HG03060 (cell line): ENCODE results near the gene KREMEN2.

Source experiments
- ATAC-seq: cut with Tn5 transposase; IDR thresholded peaks from one replicate; pipeline ENCODE4 v1.9.1; 2021; ENCODE audit warnings: low read depth, moderate number of reproducible peaks; ENCODE audit not compliant: unreplicated experiment

The KREMEN2 gene

GRCh38 chr16:2976201-2976600 lies 12.1 kb downstream of the KREMEN2 start:
- ATAC-seq: no peak

DNA sequence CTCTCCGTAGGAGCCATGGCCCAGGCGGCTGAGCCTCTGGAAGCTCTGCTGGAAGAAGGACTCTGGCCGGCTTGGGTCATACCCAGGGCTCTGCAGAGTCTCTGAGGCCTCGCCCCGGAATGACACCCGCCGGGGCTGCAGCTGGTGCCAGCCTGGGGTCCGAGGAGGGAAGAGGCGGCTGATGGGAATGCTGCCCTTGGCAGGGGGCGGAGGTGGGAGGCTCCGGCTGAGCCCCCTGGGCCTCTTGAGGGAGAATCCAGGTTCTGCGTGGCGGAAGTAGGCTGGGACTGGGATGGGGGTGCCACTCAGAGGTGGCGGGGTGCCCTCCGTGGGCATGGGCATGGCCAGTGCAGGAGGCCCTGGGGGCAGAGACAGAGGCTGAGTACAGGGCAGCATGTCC lies 12.6 kb downstream of the KREMEN2 start:
- no peak for ATAC-seq

DNA sequence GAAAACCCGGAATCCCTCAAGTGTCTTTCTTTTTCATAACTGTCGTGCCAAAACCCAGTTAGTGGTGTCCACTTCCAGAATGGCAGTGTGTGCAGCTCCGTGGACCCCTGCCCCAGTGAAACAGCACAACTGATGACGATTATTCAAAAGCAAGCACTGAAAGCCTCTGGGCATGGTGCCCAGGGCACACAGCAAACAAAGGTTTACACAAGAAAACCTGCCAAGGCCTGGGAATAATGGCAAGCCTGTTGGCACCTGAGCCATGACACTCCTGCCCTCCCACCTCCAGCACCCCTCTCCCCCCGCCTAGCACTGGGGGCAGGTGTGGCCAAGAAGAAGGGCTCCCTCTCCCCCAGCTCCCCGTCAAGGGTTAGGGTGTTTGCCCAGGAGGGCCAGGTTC lies 13.4 kb downstream of the KREMEN2 start:
- no peak for ATAC-seq

GRCh38 chr16:2979669-2980226 lies 15.7 kb downstream of the KREMEN2 start:
- ATAC-seq: no peak

- no peak for ATAC-seq
These were observed 16.4 kb downstream of the KREMEN2 start, which contains the start of gene PKMYT1 for GRCh38 chr16:2980227-2981176. PKMYT1 (minus strand) TSS chr16:2980446; CDS start chr16:2979657, 789 bp downstream.

DNA sequence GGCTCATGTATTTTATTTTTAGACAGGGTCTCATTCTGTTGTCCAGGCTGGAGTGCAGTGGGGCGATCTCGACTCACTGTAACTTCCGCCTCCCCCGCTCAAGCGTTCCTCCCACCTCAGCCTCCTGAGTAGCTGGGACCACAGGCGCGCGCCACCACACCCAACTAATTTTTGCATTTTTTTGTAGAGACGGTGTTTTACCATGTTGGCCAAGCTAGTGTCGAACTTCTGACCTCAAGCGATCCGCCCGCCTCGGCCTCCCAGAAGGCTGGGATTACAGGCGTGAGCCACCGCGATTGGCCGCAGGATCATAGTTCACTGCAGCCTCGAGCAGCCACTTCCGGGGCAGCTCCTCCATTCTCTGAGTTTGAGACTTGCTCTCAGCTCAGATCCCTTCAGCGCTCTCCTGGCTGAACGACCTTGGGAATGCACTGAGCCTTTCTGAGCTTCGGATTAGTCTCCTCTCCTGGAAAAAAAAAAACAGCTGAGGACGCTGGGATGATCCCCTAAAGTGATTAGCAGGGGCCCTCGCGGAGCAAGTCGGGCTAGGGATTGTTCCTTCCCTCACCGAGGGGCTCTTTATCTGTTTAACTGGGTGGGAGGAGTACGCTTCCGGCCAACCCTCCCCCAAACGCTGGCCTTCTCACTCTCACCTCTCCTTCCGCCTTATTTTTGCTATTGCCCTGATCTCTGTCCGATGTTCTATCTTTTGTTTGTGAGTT lies 17.3 kb downstream of the KREMEN2 start:
- no peak for ATAC-seq

DNA sequence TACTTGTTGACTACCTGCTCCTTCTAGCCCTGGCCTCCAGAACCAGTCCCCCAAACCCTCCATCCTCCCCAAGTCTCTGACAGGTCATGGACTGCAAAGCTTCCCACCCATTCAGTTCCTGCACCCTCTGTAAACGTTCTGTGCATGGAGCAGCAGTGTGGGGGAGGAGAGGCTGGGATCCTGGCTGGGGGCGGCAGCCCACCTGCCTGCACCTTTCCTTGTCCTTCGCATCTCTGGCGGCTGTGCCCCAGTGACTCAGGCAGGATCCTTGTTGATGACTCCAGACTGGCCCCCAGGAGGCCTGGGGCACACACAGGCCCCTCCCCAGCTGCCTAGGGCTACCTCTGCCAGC lies 17.8 kb downstream of the KREMEN2 start:
- ATAC-seq: no peak

- no peak for ATAC-seq
These were observed 18.3 kb downstream of the KREMEN2 start for GRCh38 chr16:2982402-2982801.

- no peak for ATAC-seq
These were observed 19.6 kb downstream of the KREMEN2 start for GRCh38 chr16:2983706-2984136.

GRCh38 chr16:2985462-2985861 lies 21.4 kb downstream of the KREMEN2 start:
- ATAC-seq: no peak

GRCh38 chr16:2985893-2986355 lies 21.8 kb downstream of the KREMEN2 start:
- no peak for ATAC-seq

DNA sequence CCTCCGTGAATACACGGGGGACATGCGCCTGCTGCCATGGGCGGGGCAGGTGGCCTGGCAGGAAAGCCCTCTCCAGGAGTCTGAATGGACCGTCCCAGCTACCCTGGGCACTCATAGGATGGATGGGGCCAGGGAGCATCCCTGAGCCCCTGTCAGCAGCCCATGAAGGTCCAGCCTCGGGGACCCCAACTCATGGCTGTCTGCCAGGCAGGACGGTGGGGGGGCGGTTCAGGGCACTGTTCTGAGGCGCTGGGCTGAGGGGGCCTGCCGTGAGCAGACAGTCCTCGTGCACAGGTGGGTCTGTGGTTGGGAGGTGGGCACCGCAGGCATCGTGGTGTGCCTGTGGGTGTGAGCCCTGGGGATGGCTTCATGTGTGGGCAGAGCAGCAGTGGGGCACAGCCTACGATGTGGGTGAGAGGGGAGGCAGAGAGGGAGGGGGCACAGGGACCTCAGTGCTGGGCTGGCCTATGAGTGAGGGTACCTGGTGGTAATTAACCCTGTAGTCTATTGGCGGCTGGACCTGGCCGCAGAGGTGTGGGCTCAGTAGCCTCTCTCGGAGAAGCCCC lies 22.6 kb downstream of the KREMEN2 start:
- ATAC-seq: no peak

DNA sequence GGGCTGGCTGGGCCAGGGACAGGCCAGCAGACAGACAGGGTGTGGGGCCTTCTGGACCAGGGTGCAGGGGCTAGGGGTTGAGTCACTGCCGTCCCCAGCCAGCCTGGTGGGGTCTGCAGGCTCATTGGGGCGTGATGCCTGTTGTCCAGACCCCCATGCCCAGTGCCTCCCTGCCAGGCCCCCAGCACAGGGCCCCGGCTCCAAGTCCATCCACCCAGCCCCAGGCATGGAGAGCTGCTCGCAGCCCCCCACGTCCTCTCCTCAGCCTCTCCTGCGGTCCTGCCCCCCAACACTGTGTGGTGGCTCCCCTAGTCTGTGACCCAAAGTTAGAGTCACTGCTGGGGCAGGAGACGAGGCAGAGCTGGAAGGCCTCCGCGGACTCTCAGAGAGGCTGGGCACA lies 23.2 kb downstream of the KREMEN2 start:
- ATAC-seq: no peak

DNA sequence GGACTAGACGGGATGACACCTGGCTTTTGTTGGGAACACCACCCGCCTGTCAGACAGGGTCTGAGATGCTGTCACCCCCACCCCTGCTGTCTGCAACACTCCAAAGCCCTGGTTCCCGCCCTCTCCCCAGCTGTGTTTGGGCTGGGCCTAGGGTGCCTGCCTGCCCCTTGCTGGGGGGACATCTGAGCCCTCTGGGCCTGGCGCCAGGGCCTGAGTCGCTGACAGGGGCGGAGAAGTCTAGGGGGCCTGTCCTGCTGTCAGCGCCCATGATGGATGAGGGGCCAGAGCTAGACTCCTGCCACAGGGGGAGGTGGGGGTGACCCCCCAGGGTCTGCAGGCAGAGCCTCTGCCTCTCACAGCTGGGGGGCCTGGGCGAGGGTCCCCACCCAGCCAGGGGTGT lies 23.8 kb downstream of the KREMEN2 start:
- ATAC-seq: no peak

- no peak for ATAC-seq
These were observed 24.6 kb downstream of the KREMEN2 start for GRCh38 chr16:2988590-2989099.

GRCh38 chr16:2990891-2991290 lies 26.8 kb downstream of the KREMEN2 start:
- no peak for ATAC-seq

- no peak for ATAC-seq
These were observed 27.6 kb downstream of the KREMEN2 start for GRCh38 chr16:2991566-2992261.

DNA sequence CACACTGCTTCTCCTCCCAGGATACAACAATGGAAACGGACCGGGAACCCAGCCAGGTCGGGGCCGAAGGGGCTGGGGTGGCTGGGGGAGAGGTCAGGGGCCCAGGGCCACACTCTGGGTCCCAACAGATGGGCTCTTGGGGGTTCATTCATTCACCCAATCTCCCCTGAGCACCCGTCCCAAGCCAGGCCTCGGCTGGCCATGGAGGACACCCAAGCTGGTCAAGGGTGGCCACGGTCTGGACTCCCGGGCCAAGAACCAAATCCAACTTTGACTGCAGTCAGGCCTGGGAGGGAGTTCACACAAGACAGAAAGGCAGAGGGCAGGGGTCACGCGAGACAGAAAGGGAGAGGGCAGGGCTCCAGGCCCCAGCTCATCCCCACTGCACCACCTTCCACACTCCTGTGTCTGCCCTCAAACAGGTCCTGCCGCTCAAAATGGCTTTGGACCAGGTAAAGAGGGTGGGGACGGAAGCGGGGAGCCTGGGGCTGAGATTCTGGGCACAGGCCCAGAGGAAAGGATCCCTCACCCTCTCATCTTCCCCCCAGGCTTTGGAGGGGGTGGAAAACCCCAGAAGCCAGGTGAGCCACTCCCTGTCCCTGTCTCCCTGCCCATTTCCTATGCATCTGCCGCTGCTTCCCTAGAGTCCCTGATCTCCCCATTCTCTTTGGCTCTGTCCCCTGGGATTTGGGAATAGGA lies 28.5 kb downstream of the KREMEN2 start:
- no peak for ATAC-seq

- ATAC-seq: no peak
These were observed 32.2 kb downstream of the KREMEN2 start for GRCh38 chr16:2996298-2996697.
